ENCODE data around the gene ARHGEF16.

The ARHGEF16 gene

DNA sequence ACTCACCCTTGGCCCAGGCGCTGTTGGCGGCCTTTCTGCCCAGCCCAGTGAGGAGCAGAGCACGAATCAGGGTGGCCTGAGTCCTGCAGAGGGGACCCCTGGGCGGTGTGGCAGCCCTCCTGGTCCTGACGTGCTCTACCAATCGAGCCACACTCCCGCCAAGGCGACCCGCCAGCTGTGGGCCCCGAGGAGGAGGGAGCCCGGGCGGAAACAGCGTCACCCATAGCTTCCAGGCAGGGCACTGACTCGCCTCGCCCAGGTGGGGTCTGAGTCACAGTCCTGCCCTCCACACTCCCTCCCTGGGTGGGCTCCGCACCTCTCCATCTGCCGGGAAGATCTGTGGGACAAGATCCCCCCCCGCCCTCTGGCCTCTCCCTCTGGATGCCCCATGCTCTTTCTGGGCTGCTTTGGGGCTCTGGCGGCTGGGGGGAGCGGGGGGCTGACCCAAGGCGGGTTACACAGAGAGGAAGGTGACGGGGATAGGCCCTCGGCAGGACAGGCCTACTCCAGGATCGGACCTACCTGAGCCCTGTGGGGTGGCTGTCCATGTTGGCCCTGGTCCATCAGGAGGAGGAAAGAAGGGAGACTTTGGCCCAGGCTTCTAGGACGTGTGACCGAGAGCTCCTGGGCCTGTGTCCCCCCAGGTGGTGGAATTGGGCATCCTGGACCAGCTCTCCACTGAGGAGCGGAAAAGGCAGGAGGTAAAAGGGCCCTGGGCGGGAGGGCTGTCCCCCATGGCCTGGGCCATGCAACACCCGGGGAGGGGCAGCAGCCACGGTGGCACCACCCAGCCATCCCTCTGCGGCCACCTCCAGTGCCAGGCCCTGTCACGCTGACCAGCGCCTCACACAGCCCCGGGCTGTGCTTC, 14.0 kb downstream of the ARHGEF16 start:
- no peak for DNase-seq (ENCODE audit: low read depth in 2 of 2)

DNA sequence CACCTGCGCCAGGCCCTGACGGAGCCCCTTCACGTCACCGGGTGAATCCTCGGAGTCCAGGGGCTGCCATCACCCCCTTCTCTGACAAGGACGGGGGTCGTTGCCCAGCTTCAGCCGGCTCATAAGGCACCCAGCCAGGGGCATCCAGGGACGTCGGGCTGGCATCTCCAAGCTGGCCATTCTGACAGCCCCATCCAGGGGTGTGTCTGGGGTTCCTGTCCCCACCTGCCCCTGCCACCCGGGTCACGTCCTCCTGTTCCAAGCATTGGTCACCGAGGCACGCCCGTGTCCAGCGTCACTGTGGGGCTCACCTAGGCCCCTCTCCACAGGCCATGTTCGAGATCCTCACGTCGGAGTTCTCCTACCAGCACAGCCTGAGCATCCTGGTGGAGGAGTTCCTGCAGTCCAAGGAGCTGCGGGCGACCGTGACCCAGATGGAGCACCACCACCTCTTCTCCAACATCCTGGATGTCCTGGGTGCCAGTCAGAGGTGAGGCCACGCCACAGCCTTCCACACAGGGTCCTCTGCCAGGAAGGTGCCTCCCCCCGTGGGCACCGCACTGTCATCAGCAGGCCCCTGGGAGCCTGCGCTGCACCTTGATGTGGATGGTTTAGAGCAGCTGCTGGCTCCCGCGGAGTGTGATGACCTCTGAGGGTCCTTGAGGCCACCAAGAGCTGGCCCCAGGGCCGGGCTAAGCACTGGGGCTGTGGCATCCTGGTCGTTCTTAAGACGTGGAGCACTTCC, 14.8 kb downstream of the ARHGEF16 start:
- no peak for DNase-seq (ENCODE audit: low read depth in 2 of 2)

DNA sequence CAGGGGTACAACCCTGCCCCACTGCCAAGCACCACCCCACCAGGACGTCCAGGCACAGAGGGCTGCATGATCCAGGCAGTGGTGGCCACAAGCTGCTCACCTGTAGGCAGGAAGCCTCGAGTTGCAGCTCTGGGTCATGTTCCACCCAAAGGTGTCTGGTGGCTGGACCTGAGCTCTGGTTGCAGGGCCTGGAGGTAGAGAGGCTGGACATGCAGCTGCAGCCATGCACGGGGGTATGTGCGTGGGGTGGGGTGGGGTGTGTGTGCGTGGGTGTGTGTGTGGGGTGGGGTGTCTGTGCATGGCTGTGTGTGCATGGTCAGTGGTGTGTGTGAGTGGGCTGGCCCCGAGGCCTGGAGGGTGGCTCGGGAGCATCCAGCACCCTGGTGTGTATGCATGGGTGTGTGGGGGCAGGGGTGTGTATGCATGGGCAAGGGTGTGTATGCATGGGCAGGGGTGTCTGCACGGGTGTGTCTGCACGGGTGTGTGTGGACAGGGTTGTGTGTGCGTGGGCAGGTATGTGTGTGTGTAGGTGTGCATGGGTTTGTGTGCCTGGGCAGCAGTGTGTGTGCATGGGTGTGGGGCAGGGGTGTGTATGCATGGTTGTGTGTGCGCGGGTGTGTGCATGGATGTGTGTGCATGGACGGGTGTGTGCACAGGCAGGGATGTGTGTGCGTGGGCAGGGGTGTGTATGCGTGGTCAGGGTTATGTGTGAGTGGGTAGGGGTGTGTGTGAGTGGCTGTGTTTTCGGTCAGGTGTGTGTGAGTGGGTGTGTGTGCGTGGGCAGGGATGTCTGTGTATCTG, 15.6 kb downstream of the ARHGEF16 start:
- no peak for DNase-seq (ENCODE audit: low read depth in 2 of 2)

DNA sequence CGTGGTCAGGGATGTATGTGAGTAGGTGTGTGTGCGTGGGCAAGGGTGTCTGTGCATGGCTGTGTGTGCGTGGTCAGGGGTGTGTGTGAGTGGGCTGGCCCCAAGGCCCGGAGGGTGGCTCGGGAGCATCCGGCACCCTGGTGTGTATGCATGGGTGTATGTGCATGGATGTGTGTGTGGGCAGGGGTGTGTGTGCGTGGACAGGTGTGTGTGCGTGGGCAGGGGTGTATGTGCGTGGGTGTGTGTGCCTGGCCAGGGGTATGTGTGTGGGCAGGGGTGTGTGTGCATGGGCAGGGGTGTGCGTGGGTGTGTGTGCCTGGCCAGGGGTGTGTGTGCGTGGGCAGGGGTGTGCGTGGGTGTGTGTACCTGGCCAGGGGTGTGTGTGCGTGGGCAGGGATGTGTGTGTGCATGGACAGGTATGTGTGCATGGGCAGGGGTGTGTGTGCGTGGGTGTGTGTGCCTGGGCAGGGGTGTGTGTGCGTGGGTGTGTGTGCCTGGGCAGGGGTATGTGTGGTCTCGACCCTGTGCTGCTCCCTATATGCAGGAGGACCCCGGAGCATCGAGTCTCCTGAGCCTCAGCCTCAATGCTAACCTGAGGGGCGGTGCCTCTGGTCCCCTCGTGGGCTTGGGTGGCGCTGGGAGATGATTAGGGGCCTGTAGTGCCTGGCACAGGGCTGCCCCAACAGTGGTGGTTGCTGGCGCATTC, 16.3 kb downstream of the ARHGEF16 start:
- no peak for DNase-seq (ENCODE audit: low read depth in 2 of 2)

DNA sequence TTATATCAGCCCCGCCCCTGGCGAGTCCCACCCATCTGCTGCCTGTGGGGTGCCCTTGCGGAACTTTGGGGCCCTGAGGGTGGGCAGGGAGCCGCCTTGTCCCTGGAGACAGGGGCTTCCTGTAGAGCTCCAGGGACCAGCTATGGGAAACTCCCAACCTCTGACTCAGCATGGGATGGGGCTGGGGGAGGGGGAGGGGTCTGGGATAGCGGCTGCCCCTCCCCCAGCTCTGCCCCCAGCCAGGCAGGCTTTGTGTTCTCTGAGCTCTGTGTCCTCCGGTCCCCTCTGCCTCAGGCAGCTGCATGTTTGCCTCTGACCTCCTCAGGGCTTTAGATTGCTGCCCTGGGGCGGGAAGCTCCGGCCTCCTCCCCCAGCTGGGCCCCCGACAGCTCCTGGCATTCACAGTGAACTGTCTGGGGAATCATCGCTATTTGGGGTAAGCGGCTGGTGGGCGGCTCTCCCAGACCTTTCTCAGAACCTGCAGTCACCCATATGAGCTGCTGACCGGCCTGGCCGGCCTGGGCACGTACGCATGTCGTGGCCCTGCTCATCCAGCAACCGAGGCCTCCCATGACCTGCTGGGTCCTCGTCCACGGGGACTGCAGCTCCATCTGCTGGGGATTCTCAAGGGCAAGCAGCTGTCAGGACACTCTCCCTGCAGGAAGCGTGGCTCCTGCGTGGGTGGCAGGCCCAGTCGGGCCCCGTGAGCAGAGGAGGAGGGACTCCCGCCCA, 17.1 kb downstream of the ARHGEF16 start:
- no peak for DNase-seq (ENCODE audit: low read depth in 2 of 2)

DNA sequence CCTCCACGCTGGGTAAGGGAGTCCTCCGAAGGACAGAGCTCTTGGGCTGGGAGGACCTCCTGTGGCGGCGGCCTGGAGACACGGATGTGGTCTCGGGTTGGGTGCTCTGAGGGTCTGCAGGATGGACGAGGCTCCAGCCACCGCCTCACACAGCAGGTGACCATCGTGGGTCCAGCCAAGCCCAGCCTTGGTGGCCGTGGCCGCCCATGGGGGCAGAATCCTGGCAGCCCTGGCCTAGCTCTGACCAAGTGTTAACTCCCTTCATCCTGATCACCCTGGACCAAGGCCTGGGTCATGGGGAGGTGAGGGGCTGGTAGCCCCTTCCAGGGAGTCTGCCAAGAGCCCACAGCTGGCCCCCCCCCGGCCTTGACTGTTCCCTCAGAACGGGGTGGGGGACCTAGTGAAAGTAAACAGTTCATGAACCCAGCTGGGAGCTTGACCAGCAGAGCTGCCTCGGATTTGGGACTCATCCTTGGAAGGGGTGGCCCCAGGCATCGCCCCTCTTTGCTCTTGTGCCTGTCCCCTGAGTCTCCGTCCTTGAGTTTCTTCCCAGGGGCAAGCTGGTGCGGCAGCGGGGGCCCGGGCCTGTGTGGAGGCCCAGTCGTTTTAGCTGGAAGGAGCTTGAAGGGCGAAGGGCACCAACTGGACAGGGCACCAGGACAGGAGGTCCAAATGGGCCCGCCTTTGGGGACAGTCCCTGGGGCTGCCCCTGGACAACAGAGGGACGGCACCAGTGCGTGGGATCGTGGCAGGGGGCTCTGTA, 17.8 kb downstream of the ARHGEF16 start:
- no peak for DNase-seq (ENCODE audit: low read depth in 2 of 2)

DNA sequence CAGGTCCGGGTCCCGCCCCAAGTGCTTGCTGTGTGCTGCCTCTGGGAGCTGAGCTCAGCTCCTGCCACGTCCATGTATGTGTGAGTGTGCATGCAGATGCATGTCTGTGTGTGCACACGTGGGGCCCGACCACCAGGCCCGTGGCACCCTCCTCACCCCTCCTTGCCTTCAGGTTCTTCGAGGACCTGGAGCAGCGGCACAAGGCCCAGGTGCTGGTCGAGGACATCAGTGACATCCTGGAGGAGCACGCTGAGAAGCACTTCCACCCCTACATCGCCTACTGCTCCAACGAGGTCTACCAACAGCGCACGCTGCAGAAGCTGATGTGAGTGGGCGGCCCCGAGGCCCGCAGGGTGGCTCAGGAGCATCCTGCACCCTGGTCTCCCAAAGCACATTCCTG, 18.4 kb downstream of the ARHGEF16 start:
- DNase-seq (ENCODE audit: low read depth in 2 of 2): no peak

DNA sequence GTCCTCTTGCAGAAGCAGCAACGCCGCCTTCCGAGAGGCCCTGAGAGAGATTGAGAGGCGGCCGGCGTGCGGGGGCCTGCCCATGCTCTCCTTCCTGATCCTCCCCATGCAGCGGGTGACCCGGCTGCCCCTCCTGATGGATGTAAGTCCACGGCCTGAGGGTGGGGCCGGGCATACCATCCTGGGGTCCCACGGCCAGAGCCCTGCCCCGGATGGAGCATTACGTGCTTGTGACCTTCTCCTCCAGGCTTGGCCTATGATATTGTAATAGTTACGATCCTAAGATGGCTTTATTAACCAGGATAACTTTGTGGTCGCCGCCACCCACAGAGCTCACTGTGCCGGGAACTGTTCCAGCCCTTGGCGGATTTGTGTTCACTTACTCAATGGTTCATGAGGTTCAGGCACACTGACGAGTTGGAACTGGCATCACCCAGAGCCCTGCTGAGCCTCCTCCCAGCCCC, 18.9 kb downstream of the ARHGEF16 start:
- DNase-seq (ENCODE audit: low read depth in 2 of 2): no peak

DNA sequence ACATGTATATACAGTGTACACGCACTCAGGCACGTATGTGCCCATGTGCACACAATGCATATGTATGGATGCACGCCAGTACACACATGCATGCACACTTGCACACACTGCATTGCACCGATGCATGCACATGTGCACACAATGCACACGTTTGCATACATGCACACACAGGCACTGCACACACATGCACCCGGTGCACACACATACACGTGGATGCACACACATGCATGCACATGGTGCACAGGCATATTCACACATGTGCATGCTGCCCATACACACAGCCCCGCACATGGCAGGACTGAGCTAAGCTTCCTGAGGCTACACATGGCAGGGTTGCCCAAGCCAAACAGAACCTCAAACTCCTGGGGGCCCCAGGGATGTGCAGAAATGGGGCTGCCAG, 19.6 kb downstream of the ARHGEF16 start:
- no peak for DNase-seq (ENCODE audit: low read depth in 2 of 2)

DNA sequence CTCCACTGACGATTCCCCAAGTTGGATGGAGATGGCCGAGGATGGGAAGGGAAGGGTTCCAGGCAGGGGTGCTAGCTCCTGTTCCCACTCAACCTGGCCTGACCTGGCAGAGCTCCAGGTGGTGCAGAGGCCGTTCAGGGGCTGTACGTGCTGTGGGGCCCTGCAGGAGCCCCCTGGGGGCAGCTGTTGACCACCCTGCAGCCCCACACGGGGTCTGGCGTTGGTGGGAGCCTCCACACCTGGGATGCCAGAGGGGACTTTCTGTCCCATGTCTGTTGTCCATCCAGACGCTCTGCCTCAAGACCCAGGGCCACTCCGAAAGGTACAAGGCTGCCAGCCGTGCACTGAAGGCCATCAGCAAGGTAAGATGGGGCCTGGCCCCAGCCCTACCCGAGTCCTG, 20.0 kb downstream of the ARHGEF16 start:
- DNase-seq (ENCODE audit: low read depth in 2 of 2): no peak

DNA sequence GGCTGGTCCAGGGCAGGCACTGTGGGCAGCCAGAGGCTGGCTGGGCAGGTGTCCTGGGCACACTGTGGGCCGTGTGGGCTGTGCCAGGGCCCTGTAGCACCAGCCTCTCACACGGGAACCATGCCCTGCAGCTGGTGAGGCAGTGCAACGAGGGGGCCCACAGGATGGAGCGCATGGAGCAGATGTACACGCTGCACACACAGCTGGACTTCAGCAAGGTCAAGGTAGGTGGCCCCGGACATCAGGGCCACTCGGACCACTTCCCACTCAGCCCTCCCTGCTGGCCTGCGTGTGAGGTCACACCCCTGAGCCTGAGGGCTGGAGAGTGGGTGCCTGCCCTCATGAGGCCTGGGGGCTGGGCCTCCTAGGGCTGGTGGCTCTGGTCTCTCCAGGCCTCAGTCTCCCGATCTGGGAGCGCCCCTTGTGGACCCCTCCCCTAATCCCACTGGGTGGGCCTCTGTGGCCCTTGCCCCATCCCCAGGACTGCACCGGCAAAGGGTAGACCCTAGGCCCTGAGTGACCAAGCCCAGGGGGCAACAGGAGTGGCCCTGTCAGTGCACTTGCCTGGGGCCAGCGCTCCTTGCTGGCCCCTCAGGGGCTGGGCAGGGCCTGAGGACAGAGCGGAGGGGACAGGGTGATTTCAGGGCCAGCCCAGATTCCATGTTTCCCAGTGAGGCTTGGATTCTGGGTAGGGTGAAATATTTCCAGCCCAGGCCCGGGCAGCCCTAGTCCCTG, 21.5 kb downstream of the ARHGEF16 start:
- DNase-seq (ENCODE audit: low read depth in 2 of 2): no peak

DNA sequence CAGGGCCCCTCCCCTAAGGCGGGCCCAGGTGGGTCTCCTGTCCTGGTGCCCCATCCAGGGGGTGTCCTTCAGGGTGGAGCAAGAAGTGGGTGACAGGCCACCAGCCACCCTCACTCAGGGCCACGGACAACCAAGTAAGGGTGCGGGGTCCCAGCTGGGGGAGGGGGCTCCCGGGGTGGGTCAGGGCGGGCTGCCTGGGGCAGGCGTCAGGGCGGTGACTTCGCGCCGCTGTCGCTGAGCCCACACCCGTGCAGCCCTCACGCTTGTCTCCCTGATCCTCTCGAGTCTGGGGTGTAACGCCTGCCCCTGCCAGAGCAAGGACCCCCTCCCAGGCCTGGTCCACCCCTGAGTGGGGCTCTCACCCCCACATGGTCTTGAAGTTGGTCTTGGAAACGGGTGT, 22.2 kb downstream of the ARHGEF16 start:
- DNase-seq (ENCODE audit: low read depth in 2 of 2): no peak

DNA sequence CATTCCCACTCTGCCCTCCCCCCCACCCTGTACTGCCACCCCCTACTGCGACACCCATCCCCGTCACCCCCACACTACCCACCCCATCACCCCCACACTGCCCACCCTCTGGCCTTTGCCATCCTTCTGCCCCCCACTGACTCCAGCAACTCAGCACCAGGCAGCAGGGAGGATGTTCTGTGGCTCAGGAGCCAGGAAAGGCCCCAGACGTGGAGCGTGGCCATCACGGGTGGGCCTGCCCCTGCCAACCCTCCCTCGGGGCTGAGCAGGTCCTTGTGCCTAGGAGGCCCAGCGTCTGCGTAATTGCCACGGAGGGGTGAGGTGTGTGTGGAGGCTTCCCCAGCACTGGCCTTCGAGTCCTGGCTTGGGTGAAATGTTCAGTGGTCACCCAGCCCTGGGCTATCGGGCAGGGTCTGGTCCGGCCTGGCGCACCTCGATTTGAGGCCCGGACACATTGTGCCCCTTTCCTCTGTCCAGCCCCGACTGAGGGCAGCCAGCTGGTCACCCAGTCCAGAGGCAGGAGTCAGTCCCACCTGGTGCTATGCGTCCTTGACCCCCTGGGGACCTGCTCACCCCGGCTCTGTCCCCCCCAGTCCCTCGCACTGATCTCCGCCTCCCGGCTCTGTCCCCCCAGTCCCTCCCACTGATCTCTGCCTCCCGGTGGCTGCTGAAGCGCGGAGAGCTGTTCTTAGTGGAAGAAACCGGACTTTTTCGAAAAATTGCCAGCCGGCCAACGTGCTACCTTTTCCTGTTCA, 23.0 kb downstream of the ARHGEF16 start:
- no peak for DNase-seq (ENCODE audit: low read depth in 2 of 2)

DNA sequence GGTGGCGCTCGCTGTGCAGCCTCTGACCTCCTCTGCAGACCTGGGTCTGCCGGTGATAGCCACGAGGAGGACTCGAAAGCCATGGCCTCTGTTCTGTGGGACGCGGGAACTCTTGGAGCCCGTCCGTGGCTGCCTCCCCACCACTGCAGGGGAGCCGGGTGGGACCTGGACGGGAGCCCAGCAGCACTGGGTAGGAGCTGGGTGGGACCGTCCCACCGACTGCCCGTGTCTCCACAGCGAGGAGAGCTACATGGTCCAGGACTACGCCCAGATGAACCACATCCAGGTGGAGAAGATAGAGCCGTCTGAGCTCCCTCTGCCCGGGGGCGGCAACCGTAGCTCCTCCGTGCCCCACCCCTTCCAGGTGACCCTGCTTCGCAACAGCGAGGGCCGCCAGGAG, 23.7 kb downstream of the ARHGEF16 start:
- no peak for DNase-seq (ENCODE audit: low read depth in 2 of 2)

DNA sequence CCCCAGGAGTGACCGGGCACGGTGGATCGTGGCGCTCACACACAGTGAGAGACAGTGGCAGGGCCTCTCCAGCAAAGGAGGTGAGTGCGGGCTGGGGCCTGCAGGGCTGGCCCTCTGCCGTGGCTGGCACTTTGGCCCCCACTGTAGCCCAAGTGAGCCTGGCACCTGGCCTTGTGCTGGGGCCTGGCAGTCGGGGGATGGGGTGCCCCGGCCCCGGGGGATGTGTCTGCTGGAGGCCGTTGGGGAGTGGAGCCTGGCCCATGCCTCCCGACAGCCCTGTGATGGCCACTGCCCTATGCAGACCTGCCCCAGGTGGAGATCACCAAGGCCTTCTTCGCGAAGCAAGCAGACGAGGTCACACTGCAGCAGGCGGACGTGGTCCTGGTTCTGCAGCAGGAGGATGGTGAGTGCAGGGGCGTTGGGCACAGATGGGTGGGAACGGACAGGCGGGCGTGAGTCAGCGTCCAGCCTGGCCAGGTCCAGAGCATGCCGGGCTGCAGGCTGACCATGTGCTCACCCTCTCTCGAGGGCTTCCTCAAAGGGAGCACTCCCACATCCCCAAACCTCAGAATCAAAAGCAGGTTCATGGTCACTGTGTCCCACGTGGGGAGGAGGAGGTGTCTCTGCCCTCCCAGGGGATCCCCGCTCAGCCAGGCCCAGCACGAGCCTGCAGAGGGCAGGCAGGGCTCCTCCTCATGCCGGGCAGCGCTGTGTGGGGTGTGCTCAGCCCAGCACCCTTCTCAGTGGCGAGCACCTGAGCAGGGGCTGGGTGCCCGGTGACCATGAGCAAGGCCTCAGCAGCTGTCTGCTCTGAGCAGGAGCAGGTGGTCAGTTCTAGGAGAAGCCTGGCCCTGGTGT, 25.3 kb downstream of the ARHGEF16 start:
- no peak for DNase-seq (ENCODE audit: low read depth in 2 of 2)

DNA sequence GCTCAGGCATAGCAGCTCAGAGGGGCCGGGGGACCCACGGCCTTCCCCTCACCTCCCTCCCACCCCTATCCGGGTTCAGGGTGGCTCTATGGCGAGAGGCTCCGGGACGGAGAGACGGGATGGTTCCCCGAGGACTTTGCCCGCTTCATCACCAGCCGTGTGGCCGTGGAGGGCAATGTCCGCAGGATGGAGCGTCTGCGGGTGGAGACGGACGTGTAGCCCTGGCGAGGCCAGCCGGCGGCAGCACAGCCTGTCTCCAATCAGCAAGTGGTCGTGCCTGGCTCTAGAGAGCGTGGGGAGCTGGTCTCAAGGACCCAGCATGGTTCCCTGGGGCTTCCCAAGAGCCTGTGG, 25.9 kb downstream of the ARHGEF16 start:
- DNase-seq (ENCODE audit: low read depth in 2 of 2): no peak

DNA sequence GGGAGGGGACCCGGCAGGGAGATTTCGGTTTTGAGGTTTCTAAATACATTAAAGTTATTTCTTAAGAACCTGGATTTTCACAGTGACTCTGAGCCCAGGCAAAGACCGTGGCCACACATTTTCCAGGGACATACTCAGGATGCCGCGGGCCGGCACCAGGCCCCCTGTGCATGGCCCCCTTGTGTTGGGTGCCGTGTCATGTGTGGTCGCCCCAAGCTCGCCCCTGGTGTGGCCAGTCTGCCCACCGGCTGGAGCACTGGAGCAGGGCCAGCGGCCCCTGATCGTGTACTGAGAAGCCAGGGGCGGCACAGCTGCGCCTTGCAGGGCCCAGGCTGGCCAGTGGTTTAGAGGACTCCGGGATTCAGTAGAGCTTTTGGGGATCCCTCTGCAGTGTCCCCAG, 26.6 kb downstream of the ARHGEF16 start:
- no peak for DNase-seq (ENCODE audit: low read depth in 2 of 2)

DNA sequence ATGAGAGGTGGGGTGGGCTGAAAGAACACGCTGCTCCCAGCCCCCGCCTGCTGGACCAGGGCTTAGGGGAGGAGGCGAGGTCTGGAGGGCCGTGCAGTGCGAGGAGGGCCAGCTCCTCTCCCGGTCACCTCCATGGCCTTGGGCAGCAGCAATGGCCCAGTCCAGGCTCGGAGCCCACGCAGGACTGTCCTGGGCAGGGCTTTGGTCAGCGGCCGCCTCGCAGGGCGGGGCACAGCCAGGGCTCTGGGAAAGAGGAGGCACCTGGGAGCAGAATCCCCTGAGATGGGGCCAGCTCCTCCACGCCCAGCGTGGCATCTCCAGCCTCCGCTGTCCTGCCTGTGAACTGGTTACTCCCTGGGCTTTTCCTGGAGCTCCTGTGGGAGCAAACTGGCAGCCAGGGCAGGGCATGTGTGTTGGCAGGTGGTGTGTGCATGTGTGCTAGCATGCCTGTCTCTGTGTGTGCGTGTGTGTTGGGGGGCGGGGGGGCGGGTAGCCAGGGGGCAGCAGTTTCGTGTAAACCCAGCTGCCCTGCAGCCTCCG, 27.4 kb downstream of the ARHGEF16 start:
- DNase-seq (ENCODE audit: low read depth in 2 of 2): no peak

Measured in stimulated activated CD8-positive, alpha-beta memory T cell treated with anti-CD3 and anti-CD28 coated beads, Interleukin-2, amount 100 ng/mL, for 48 hours (primary cell).